Upper lobe of left lung (tissue), 4 donors: Measurements from ENCODE around the gene LCE6A.

Experiments
- CTCF ChIP-seq, 6 experiments: fragments of 450-650 bp in 4 of 6; fragments of 200-600 bp in 2 of 6; sonication (generic) in 2 of 6; IDR thresholded peaks; one replicate each; pipeline ENCODE4 v1.5.1; 2016 to 2019; ENCODE audit warnings: antibody characterized with exemption in 6 of 6
- EP300 ChIP-seq, 4 donors: sonication (generic); formaldehyde crosslinking; IDR thresholded peaks; one replicate each; pipeline ENCODE4 v1.5.1; 2017; ENCODE audit warnings: antibody characterized with exemption in 4 of 4, control low read depth in 2 of 4
- POLR2A ChIP-seq, 4 donors: fragments of 450-650 bp; IDR thresholded peaks; one replicate each; pipeline ENCODE4 v1.5.1; 2016 to 2017; ENCODE audit warnings: antibody characterized with exemption in 4 of 4, mild to moderate bottlenecking in 2 of 4

GRCh38 chr1:152886085-152886484 is 43.4 kb downstream of the LCE6A start:
- TF ChIP-seq POLR2A (IDR thresholded peaks at IDR 0.05) = no peak
- no peak for TF ChIP-seq EP300 (IDR thresholded peaks at IDR 0.05)
- no peak for TF ChIP-seq CTCF (IDR thresholded peaks at IDR 0.05)
